Thyroid gland (tissue), 4 donors: ENCODE results near the gene SPATS2L. TPM values are rescaled to one million over a fixed set of nuclear protein-coding genes. Genes with fewer than 3 reads are reported as not detected.

ENCODE experiments used
- DNase-seq, 2 donors: peaks; one replicate each; pipeline ENCODE4 v3.0.0-alpha.2; 2019
- H3K27ac ChIP-seq, 3 donors: fragments of 200-600 bp; sonication (generic); 1 replicate in 2 of 3; 2 replicates in 1 of 3; pipeline ENCODE4 v1.5.1; 2016 to 2019; ENCODE audit warnings: mild to moderate bottlenecking in 1 of 3, moderate library complexity in 1 of 3
- H3K27me3 ChIP-seq: fragments of 200-600 bp; sonication (generic); one replicate; pipeline ENCODE4 v1.5.1; 2019
- H3K36me3 ChIP-seq, 2 donors: fragments of 200-600 bp; sonication (generic); one replicate each; pipeline ENCODE4 v1.5.1; 2016 to 2019
- H3K4me1 ChIP-seq, 2 donors: fragments of 200-600 bp; sonication (generic); one replicate each; pipeline ENCODE4 v1.5.1; 2017 to 2019
- H3K4me3 ChIP-seq, 3 donors: fragments of 200-600 bp; sonication (generic); replicated peaks in 1 of 3; 1 replicate in 2 of 3; 2 replicates in 1 of 3; pipeline ENCODE4 v1.5.1; 2016; ENCODE audit warnings: mild to moderate bottlenecking in 1 of 3
- H3K9me3 ChIP-seq: fragments of 200-600 bp; sonication (generic); one replicate; pipeline ENCODE4 v1.5.1; 2017
- CTCF ChIP-seq, 6 experiments: fragments of 200-600 bp in 3 of 6; fragments of 450-650 bp in 3 of 6; sonication (generic) in 3 of 6; IDR thresholded peaks; one replicate each; pipeline ENCODE4 v1.5.1; 2016 to 2019; ENCODE audit warnings: antibody characterized with exemption in 6 of 6, mild to moderate bottlenecking in 2 of 6, inconsistent platforms in 1 of 6, moderate library complexity in 1 of 6
- POLR2A ChIP-seq, 2 donors: fragments of 450-650 bp; IDR thresholded peaks; one replicate each; pipeline ENCODE4 v1.6.1; 2017; ENCODE audit warnings: antibody characterized with exemption in 2 of 2, mild to moderate bottlenecking in 2 of 2, moderate library complexity in 1 of 2
- WGBS, 2 donors: methylation state at CpG; one replicate each; pipeline ENCODE4 v1.1.5; 2017; 5-methylcytosine and 5-hydroxymethylcytosine counted together
- intact Hi-C: fragments of 100-400 bp; cut with DNase I; formaldehyde crosslinking; loops from one replicate; pipeline ENCODE4 v1.15.1; 2023
- total RNA-seq, 4 donors: library from RNA; depleted of rRNA; stranded (reverse); fragments of >200 nt; gene quantifications; one replicate each; pipeline ENCODE4 v1.2.3, GENCODE V29; 2016

Gene SPATS2L
- total RNA-seq, 4 donors from 2014 or later = 41.7 to 101 (median 73.3) TPM

- H3K36me3 ChIP-seq = peaks cover 8 to 10% of the 10 kb centered on the region in 2 donors
- no peak for DNase-seq
- H3K9me3 ChIP-seq = no peaks in the 10 kb centered on the region
- WGBS, 2 donors = 85 to 86% methylated on average over 2 of the region's 2 CpGs
- H3K27ac ChIP-seq = no peak overlapping the region
- TF ChIP-seq CTCF (IDR thresholded peaks at IDR 0.05) = no peak
- no peak for TF ChIP-seq POLR2A (IDR thresholded peaks at IDR 0.05)
- H3K4me1 ChIP-seq = peaks cover 4 to 9% of the 10 kb centered on the region in 2 donors
- intact Hi-C loops = no loop called here
- no peaks in the 10 kb centered on the region for H3K27me3 ChIP-seq
- no peak overlapping the region for H3K4me3 ChIP-seq
Measured at GRCh38 chr2:200507179-200507578, 200.7 kb downstream of the SPATS2L start.

DNA sequence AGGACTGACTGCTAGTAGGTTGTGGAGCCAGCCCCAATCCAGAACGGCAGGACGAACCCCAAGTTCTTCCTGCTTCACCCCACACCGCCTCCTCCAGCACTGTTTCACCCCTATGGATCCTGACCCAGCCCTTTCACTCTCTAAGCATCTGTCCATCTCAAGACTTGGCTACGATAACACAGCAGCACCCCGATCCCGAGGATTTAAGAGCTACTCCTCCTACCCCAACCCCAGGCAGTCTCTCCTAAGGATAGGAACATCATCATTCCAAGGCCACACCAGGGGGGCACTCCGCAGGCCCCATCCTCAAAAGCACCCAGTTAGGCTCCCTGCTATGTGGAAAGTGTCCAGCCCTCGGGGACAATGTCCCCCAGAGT is 202.7 kb downstream of the SPATS2L start:
- Histone ChIP-seq H3K36me3 (peaks cover 3% of the 10 kb centered on the region in 2 donors), H3K4me1 (peaks cover 4 to 9% of the 10 kb centered on the region in 2 donors), H3K4me3 (peak overlapping the region; percentile 58 to 91 (median 69)), H3K9me3 (no peaks in the 10 kb centered on the region), H3K27ac (peak overlapping the region; percentile 67 to 72 (median 71)), H3K27me3 (no peaks in the 10 kb centered on the region)
- TF ChIP-seq CTCF (IDR thresholded peaks at IDR 0.05) = no peak
- TF ChIP-seq POLR2A (IDR thresholded peaks at IDR 0.05) = no peak
- peak; percentile 13 to 20 for DNase-seq
- WGBS, 2 donors = 33 to 38% methylated on average over 6 to 8 of the region's 8 CpGs
- intact Hi-C loops = no loop called here

DNA sequence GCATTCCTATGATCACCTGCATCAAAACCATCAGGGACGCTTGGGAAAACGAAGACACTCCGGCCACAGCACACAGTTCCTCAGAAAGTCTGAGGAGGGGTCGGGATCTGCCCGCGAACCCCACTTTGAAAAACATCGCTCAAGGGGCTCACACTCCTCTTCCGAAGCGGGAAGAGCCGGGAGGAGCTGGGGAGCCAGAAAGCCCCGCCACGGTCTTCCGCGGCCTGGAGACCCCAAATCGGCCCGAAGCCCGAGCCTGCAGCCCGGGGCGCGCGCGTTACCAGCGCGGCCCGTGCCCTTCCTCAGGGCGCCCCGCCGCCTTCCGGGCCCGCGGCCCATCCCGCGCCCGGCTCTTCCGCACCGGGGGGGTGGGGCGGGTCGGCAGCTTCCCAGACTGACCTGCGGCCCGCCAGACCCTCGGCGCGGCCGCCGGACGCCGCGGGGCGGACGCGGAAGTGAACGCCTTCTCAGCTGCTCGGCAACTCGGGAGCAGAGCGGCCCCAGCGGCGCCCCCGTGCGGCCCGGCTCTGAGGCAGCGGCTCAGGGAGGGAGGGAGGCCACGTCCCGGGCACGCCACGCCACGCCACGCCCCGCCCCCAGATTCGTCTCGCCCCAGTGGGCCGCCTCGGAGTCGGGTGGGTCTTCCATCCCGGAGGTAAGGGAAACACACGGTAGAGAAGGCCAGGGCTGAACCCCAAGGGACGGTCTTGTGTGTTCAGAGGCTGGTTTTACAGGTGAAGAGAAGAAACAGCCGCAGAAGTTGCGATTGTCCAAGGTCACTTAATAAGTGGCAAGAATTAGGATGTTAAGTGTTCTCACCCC is 203.3 kb downstream of the SPATS2L start, which contains the start of gene KCTD18:
Gene KCTD18, minus strand, starts transcription at position 457 of the 822 bp plus-strand sequence. CDS start 3,052 bp downstream, outside the sequence.
- peak; percentile 93 to 94 for DNase-seq
- no peaks in the 10 kb centered on the region for H3K27me3 ChIP-seq
- peak in 1 of 2 donors; percentile 84 for TF ChIP-seq POLR2A (IDR thresholded peaks at IDR 0.05)
- peak in 5 of 6 experiments; percentile 28 to 96 (median 88) for TF ChIP-seq CTCF (IDR thresholded peaks at IDR 0.05)
- H3K36me3 ChIP-seq = peaks cover 0 to 3% of the 10 kb centered on the region in 2 donors
- no peaks in the 10 kb centered on the region for H3K9me3 ChIP-seq
- intact Hi-C loops = no loop called here
- peak within 1 kb of the TSS; percentile 67 to 72 (median 71) for H3K27ac ChIP-seq
- peaks cover 4 to 9% of the 10 kb centered on the region in 2 donors for H3K4me1 ChIP-seq
- peak within 1 kb of the TSS; percentile 58 to 91 (median 69) for H3K4me3 ChIP-seq
- 1% methylated on average over 36 to 41 of the region's 78 CpGs for WGBS, 2 donors

DNA sequence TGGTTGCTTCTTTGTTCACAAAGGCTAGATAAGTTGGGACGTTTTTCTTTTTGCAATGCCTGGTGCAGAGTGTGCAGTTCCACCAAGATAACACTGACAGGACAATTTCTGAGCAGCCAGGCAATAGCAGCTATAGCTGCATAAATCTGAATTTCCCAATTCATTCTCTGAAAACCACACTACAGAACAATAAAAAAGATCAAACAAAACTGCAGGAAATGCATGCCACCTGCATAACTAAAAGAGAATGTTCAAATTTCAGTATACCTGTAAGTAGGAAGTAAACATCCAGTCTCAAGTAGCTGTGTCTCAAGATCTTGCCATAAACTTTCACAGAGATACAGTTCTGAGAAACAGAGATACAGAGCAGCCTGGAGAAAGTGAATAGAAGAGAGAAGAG is 208.7 kb downstream of the SPATS2L start:
- 28 to 30% methylated on average over 1 of the region's 1 CpG for WGBS, 2 donors
- TF ChIP-seq CTCF (IDR thresholded peaks at IDR 0.05) = no peak
- no peak for TF ChIP-seq POLR2A (IDR thresholded peaks at IDR 0.05)
- DNase-seq = no peak
- Histone ChIP-seq H3K27me3 (no peaks in the 10 kb centered on the region), H3K4me1 (no peaks in the 10 kb centered on the region), H3K9me3 (no peaks in the 10 kb centered on the region), H3K27ac (no peak overlapping the region), H3K36me3 (no peaks in the 10 kb centered on the region), H3K4me3 (no peak overlapping the region)
- intact Hi-C loops = no loop called here

GRCh38 chr2:200523158-200523557 is 216.7 kb downstream of the SPATS2L start:
- WGBS, 2 donors = 73 to 74% methylated on average over 3 of the region's 3 CpGs
- H3K36me3 ChIP-seq = no peaks in the 10 kb centered on the region
- intact Hi-C loops = no loop called here
- H3K9me3 ChIP-seq = no peaks in the 10 kb centered on the region
- TF ChIP-seq CTCF (IDR thresholded peaks at IDR 0.05) (no peak), POLR2A (IDR thresholded peaks at IDR 0.05) (no peak)
- peaks cover 3 to 6% of the 10 kb centered on the region in 2 donors for H3K4me1 ChIP-seq
- H3K27ac ChIP-seq = no peak overlapping the region
- H3K27me3 ChIP-seq = no peaks in the 10 kb centered on the region
- no peak for DNase-seq
- H3K4me3 ChIP-seq = no peak overlapping the region
